CD4-positive, alpha-beta T cell treated with Interleukin-17A for 1 hour (primary cell): ENCODE data around the gene ISOC2.
"Not testable (repeated sequence)": the region's sequence is repeated elsewhere in the genome, so short reads cannot be mapped to it uniquely, and the experiment has no call there.

Experiments
- DNase-seq: peaks from one replicate; pipeline ENCODE4 v3.0.0-alpha.2; 2020

ISOC2 gene, protein sequence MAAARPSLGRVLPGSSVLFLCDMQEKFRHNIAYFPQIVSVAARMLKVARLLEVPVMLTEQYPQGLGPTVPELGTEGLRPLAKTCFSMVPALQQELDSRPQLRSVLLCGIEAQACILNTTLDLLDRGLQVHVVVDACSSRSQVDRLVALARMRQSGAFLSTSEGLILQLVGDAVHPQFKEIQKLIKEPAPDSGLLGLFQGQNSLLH

DNA sequence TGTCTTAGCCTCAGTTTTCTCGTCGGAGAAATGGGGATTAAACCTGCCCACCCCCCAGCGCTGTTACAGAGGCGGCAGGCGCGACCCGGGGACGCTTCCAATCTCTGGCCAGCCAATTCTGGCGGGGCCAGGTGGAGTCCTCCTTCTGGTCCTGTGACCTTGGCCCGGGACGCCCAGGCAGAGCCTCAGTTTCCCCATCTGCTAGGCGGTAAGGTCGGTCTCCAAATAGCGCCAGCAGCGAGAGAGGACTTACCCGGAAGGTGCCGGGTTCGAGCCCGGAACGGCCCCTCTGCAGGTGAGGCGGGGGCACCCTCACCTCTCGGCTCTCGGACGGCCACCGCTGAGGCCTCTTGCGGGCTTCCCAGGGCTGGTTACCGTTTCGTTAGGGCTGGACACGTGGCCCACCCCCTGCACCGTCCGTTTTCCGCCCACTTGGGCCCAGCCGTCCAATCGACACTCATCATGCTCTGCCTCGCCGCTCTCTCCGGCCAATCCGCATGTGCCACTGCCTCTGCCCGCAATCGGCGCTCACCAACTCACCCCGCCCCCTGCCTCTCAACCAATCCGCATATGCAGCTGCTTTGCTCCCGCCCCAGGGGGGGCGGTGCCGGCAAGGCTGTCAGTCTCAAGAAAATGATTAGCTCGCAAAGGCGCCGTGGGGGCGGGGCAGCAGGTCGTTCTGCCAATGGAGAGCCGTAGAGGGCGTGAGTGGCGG is at the start of gene ISOC2:
TSS of gene ISOC2 (minus strand) at position 384 of the 715 bp plus-strand sequence. CDS start 5,156 bp downstream, outside the sequence.
- peak; percentile 100 for DNase-seq

DNA sequence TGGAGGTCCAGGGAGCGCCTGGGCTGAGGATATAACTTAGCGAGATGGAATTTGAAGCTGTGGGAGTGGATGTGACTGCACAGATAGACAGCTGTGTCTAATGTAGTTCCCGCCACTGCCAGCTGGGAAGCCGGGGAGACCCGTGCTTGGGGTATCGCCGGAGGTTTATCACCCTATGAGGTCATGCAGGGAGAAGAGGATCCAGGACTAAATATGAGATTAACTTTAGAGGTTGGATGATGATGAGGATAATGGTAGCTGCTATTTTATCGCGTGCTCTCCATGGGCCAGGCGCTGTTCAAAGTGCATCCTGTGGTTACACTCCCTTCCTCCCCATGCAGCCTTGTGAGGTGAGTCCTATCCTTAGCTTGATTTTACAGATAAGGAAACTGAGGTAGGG is 46.7 kb upstream of the ISOC2 start:
- no peak for DNase-seq

DNA sequence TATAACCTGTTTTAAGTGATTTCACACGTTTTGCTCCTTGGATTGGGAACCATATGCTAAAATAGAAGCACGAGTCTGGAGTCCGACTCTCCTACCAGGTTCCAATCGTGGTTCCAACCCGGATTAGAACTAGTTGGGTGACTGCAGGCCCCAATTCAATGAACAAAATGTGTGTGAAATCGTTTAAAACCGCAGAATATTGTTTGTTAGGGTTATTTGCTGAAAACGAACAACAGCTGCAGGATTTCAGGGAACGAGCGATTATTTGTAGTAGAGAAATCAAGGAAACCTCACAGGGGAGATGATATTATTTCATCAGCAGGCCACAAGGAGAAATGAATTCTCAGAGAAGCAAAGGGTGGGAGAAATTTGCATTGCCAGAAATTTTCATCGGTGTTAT is 43.5 kb upstream of the ISOC2 start:
- DNase-seq: no peak

DNA sequence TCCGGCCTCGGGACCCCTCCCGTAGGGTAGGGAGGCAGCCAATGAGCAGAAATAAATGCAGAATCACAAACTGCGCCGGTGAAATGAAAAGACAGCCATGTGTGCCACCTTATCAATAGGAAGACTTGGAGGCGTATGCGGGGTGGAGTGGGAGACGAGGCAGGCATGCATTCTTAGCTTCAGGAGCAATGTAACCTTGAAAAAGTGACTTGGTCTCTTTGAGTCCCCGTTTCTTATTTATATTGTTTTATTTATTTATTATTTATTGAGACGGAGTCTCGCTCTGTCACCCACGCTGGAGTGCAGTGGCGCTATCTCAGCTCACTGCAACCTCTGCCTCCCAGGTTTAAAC is 42.8 kb upstream of the ISOC2 start:
- DNase-seq: no peak

DNA sequence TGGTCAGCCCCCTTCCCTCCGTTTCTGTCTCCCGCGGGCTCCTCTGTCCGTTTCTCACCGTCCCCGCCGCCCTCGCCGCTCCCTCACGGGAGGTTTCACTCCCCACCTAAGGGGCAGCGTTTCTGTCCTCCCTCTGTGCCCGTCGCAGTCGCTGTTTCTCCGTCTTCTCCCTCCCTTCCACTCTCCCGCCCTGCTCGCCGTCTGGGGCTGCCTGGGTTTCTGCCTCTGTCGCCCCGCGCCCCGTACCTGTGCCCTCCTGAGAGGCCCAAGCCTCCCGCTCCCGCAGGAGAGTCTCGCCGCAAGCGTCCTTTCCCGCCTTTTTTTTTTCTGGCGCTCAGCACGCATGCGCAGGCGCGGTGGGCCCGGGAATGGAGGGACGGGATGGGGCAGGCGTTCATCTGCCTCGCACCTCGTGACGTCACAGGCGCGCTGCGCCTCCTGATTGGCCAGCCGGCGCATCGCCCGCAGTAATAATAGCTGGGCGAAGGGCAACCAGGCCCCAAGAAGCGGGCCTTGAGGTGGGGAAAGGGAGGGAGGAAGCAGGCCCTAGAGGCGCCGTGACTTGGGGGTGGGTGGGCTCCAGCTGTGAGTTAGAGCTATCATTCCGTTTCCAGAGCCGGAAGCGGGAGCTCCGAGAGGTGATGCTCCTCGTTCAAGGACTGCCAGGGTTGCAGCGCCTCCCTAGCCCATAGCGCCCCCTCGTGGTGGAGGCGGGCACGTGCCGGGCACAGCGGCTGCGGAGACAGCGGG is 42.2 kb upstream of the ISOC2 start:
- peak; percentile 92 for DNase-seq

DNA sequence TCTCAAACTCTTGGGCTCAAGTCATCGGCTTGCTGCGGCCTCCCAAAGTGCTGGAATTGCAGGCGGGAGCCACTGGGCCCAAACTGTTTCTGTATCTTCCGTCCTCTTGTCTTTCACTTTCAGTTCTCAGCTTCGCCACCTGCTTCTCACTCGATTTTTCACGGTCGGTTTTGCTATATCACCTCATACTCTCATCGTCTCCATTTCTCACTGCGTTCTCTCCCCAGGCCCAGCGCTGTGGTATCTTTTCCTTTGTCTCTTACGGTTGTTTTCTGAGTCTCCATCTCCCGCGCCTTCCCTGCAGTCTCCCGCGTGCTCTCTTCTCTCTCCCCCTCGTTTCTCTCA is 41.7 kb upstream of the ISOC2 start:
- DNase-seq: peak; percentile 7

DNA sequence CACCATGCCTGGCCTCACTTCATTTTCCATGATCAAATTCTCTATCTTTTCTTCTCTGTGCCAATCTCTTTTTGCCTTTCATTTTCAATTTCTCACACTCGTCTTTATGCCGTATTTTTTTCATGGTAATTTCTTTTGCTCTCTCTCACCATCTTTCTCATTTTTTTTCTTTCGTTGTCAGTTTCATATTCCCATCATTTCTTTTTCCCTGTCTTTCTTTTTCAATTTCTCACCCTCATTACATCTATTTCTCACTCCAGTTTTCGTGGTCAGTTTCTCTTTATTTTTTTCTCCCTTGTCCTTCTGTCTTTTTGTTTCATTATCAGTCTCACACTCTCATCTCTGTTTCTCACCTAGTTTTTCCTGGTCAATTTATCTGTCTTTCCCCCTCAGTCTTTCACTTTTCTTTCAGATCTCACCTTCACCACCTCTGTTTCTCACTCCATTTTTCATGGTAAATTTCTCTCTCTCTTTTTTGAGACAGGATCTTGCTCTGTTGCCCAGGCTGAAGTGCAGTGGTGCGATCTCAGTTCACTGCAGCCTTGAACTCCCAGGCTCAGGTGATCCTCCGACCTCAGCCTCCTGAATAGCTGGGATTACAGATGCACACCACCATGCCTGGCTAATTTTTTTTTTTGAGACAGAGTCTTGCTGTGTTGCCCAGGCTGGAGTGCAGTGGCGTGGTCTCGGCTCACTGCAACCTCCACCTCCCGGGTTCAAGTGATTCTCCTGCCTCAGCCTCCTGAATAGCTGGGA is 40.9 kb upstream of the ISOC2 start:
- DNase-seq: no peak

DNA sequence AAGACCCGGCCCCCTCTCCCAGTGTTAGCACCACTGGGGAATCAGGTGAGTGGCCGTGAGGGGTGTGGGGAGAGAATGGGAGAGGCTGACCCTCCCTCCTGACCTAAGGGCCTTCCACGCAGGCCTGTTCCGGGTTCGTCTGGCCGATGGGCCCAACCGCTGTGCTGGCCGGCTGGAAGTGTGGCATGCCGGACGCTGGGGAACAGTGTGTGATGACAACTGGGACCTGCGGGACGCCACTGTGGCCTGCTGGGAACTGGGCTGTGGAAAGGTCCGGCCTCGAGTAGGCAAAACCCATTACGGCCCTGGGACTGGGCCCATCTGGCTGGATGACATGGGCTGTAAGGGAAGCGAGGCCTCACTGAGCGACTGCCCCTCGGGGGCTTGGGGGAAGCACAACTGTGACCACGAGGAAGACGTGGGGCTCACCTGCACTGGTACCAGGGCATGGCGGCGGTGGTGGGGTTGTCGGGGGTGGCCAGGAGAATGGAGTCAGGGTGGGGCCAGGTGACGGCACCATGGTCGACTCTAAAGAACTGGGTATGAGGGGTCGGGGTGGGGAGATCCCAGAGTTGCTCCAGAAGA is 39.0 kb upstream of the ISOC2 start:
- DNase-seq: no peak

DNA sequence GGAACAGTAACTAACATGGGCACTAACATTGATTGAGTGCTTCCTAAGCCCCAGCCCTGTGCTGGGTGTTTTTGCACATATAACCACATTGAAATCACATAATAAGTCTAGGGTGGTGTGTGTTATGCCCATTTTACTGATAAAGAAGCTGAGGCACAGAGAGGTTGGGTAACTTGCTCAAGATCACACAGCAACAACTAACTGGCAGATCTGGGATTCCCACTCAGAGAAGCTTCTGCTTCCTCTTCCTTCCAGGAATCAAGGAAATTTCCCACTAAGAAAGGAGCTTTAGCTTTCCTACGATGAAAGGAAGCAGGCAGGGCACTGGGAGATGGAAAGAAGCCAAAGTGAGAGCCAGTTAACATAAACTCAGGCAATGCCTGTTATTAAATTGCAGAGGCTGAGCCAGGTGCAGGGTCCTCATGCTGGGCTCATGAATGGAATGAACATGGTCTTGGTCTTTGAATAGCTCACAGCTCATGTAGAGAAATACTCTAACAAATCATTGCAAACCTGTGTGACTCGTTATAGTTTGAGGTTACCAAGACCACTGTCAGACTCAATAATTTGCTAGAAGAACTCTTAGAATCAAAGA is 36.9 kb upstream of the ISOC2 start:
- no peak for DNase-seq

DNA sequence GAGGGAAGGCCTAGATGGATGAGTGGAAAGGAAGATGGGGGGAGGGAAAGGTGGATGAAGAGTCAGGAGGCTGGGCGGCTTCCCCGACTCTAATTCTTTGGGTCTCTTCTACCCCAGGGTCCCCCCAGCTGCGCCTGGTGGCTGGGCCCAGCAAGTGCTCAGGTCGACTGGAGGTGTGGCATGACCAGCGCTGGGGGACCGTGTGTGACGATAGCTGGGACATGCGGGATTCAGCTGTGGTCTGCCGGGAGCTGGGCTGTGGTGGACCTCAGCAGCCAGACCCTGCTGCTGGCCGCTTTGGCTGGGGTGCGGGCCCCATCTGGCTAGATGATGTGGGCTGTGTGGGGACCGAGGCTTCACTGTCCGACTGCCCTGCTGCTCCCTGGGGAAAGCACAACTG is 36.3 kb upstream of the ISOC2 start:
- DNase-seq: no peak

DNA sequence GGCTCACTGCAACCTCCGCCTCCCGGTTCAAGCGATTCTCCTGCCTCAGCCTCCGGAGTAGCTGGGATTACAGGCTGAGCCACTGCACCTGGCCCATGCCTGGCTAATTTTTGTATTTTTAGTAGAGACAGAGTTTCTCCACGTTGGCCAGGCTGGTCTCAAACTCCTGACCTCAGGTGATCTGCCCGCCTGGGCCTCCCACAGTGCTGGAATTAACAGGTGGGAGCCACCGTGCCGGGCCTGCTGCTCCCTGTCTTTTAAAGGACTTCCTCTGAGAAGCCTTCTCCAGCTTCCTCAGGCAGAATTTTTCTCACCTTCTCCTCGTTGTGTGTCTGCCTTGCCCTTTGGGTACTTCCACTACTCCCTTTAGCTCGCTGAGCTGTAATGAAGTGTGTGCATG is 35.4 kb upstream of the ISOC2 start:
- not testable (repeated sequence) for DNase-seq

DNA sequence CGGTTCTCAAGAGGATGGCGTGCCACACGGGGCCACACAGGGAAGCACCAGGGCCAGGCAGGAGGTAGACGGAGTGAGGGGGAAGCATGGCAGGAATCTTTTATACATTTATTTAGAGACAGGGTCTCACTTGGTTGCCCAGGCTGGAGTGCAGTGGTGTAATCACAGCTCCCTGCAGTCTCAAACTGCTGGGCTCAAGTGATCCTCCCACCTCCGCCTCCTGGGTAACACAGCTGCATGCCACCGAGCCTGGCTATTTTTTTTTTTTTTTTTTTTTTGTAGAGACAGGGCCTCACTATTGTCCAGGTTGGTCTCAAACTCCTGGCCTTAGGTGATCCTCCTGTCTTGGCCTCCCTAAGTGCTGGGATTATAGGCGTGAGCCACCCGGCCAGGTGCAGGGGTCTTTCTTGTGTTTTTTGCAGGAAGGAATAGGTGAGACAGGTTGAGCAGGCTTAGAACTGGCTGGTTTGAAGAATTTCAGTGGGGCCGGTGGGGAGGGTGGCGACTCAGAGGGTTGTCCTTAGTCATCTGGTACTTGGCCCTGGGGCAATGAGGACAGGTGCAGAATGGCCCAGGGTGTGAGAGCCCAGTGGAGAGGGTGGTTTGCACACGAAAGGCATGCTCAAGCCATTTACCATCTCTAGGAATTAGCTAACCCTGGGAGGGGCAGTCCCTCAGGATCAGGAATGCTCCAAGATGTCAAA is 34.4 kb upstream of the ISOC2 start:
- no peak for DNase-seq

DNA sequence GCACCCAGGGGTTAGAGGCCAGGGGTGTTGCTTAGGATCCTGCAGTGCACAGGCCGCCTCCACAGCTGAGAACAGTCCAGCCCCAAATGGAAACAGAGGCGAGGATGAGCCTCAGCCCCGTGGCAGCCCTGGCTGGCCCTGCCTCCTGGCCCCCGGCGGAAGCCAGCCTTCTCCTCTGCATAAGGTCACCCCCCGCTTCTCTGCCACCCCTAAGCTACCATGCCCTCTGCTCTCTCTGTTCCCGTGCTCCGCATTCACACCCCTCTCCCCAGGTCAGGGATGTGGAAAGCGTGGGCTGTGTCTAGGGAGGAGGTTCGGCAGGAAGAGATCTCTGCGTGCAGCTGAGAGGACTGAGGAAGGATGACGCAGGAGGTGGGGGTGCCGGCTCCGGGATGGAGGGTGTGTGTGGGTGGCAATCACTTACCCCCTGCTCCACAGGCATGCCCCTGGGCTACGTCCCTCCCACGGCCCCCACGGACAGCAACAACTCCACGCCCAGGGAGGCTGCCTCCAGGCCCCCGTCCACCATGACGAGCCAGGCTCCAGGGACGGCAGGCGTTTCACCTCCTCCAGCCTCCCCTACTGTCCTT is 32.8 kb upstream of the ISOC2 start:
- DNase-seq: no peak

DNA sequence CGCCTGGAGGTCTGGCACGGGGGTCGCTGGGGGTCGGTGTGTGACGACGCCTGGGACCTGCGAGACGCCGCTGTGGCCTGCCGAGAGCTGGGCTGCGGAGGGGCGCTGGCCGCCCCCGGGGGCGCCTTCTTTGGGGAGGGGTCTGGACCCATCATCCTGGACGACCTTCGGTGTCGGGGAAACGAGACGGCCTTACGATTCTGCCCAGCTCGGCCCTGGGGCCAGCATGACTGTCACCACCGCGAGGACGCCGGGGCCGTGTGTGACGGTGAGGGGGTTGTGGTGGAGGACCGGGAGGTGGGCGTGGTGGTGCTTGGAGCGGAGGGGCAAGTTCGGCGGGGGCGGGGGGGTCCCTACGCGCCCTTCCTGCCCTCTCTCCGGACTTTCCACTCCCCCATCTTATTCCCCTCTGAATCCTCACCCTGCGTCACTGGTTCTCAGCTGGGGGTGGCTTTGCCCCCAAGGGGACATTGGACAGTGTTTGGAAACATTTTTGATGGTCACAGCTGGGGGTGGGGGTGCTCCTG is 32.3 kb upstream of the ISOC2 start:
- DNase-seq: no peak

DNA sequence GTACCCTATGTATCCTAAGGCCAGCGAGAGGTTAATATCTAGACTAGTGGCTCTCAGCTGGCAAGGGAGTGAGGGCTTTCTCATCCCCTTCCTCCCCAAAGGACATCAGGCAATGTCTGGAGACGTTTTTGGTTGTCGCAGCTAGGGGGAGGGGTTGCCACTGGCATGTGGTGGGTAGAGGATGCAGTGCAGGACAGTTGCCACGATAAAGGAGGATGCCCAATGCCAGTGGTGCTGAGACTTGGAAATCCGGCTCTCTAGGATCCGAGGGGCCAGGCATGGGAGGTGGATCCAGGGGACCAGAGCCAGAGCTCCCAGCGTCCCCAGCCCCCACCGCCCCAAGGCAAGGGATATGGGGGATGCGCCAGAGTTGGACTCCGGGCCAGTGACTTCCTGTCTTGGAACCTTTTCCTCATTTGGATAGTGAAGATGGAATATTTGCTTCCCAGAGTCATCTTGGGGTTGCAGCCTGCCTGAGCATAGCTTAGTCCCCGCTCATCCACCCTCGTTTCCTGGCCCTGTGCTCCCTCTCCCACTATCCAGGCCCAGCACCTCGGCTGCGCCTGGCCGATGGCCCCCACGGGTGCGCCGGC is 31.7 kb upstream of the ISOC2 start:
- DNase-seq: no peak

DNA sequence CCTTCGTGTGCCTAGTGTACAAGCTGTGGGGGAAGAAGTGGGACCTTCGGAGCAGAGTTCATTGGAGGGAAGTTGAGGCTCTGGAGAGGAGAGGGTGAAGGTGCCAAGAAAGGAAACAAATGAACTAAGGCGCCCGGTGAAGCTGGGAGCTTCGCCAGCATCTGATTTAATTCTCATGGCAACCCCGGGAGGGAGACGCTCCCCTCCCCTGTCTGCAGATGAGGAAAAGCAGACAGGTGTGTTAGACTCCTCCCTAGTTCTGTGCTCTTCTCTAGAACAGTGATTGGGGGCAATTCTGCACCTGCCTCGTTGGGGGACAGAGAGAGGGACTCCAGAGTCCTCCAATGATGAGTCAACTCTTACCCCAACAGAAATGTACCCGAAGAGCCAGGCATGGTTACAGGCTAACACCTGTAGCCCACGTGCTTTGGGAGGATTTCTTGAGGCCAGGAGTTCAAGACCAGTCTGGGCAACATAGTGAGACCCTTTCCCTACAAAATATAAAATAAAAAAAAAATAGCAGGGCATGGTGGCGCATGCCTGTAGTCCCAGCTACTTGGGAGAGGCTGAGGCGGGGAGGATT is 31.0 kb upstream of the ISOC2 start:
- DNase-seq: no peak

DNA sequence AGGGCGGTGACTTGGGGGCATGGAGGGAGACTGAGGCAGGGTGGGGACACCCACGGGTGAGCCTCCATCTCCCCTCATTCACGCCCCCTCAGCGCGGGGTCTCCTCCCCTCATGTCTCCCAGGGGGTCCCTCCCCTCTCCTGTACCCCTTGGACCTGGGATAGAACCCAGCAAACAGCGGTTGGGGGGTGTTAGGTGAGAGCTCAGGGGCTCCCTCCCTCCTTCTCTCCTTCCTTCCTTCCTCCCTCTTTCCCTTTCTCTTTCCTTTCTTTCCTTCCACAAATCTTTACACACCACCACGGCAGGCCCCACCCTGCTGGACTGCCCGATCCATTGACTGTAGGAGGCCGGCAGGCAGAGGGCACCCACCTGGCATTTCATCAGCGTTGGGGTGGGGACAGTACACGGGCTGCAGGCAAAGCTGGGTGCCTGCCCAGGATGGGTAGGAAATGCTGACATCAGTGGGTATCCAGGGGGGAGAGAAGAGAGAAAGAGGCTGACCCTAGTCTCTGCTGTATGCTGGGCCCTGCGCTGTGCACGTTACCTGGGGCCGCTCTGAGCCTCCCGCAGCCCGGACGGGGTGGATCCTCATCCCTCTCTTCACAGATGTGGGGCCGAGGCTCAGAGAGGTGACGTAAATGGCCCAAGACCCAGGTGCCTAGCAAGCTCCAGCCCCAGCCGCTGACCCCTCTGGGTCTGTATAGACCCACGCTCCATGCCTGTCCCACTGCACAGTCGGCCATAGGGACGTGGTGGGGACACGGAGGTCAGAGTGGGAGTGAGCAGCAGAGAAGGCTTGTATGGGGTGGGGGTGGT is 30.3 kb upstream of the ISOC2 start:
- DNase-seq: no peak

DNA sequence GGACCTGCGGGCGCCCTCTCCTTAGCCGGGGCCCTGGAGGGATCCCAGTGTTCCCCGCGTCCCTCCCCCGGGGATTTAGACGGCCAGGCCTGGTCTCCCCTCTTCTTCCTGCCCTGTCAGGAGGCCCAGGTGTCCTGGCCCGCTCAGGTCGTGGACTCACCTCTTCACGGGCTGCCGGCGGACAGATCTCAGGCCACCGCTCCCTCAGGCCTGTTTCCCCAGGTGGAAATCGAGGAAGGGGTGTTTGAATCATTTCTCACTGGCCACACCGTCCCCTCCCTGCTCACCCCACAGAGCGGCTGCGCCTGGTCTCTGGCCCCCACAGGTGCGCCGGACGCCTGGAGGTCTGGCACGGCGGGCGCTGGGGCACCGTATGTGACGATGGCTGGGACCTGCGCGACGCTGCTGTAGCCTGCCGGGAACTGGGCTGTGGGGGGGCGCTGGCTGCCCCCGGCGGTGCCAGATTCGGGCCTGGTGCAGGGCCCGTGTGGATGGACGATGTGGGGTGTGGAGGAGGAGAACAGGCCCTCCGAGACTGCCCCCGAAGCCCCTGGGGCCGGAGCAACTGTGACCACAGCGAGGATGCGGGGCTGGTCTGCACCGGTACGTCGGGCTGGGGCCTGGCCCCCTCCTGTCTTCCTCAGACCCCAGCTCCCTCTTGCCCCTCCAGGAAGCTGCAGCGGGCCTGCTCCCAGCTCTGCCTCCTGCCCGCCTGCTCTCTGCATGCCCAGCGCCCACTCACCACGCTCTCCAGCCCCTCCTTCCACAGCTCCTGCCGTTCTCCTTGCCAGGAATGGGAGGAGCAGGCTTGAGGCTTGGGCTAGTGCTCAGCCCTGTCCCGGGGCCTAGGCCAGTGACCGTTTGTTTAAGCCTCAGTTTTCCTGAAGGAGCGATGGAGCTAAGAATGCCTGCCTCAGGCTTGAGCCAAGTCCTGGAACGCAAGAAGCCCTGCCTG is 29.3 kb upstream of the ISOC2 start:
- no peak for DNase-seq
